ENCODE results near the gene DUSP10. TPM values are rescaled to one million over a fixed set of nuclear protein-coding genes. Genes with fewer than 3 reads are reported as not detected.

The DUSP10 gene
- total RNA-seq, 4 donors from 2014 or later = 1.6 to 7.2 (median 4.9) TPM

DNA sequence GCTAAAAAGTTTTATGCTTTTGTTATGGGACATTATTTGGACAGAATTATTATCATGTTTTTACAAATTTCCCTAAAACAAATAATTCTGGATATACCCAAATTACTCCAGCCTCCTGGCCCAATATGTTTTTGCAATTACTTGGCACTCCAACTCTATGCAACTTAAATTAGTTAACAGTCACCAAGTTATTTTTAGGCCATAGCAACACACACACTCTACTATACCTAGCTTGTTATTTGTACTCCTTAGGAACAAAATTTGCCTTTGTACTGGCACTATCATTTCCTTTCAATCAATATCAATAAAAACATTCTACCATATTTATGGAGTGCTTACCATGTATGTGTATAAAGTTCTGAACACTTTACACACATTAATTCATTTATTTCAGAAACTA lies 7.7 kb downstream of the DUSP10 start:
- Histone ChIP-seq H3K27ac (peak overlapping the region in 3 of 4 donors; percentile 29 to 61 (median 51)), H3K9me3 (no peaks in the 10 kb centered on the region), H3K4me1 (peaks cover 0 to 46% (median 5%) of the 10 kb centered on the region in 4 donors), H3K36me3 (no peaks in the 10 kb centered on the region), H3K27me3 (no peaks in the 10 kb centered on the region), H3K4me3 (no peak overlapping the region)
- in situ Hi-C loops (cut with MboI; ENCODE audit: low pct_ligation_motif_present in 1 of 4, low pct_unique_long_range_greater_than_20kb in 1 of 4, low sequenced_read_pairs in 3 of 4) = loop anchor here in 2 of 4 donors (25.0 kb wide), 3 partner anchors 847 to 922 kb away; partner anchors contain the start of gene HLX (in 1 of the 2)
- intact Hi-C loops (cut with DNase I; ENCODE audit: low total_unique reads) = no loop called here
- TF ChIP-seq POLR2A (IDR thresholded peaks at IDR 0.05) (no peak), POLR2AphosphoS5 (IDR thresholded peaks at IDR 0.05) (no peak), EP300 (IDR thresholded peaks at IDR 0.05; ENCODE audit: low read depth) (no peak)
- TF ChIP-seq, protein P1, sequence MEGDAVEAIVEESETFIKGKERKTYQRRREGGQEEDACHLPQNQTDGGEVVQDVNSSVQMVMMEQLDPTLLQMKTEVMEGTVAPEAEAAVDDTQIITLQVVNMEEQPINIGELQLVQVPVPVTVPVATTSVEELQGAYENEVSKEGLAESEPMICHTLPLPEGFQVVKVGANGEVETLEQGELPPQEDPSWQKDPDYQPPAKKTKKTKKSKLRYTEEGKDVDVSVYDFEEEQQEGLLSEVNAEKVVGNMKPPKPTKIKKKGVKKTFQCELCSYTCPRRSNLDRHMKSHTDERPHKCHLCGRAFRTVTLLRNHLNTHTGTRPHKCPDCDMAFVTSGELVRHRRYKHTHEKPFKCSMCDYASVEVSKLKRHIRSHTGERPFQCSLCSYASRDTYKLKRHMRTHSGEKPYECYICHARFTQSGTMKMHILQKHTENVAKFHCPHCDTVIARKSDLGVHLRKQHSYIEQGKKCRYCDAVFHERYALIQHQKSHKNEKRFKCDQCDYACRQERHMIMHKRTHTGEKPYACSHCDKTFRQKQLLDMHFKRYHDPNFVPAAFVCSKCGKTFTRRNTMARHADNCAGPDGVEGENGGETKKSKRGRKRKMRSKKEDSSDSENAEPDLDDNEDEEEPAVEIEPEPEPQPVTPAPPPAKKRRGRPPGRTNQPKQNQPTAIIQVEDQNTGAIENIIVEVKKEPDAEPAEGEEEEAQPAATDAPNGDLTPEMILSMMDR (IDR thresholded peaks at IDR 0.05) = no peak
- DNase-seq = no peak

DNA sequence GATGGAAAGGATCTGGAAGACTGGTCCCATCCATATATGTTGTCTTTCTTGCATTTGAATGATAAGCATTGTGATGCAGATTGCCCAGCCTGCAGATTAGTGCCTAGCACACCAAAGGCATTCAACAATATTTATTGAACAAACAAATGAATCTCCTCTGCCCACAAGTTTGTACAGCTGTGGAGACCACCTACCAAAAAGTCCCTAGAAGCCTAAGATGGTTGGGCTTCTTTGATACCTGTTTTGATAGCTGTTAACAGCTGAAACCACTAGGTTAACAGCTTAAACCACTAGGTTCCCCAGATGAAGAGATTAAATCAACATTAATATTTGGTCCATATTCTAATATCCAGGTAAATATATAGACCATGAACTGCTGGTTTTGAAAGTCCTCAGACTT lies 9.8 kb downstream of the DUSP10 start:
- in situ Hi-C loops (cut with MboI; ENCODE audit: low pct_ligation_motif_present in 1 of 4, low pct_unique_long_range_greater_than_20kb in 1 of 4, low sequenced_read_pairs in 3 of 4) (loop anchor here in 2 of 4 donors (25.0 kb wide), 3 partner anchors 845 to 920 kb away; partner anchors contain the start of gene HLX (in 1 of the 2)), intact Hi-C loops (cut with DNase I; ENCODE audit: low total_unique reads) (no loop called here)
- H3K4me1 ChIP-seq = peaks cover 3 to 39% (median 7%) of the 10 kb centered on the region in 4 donors
- H3K27ac ChIP-seq = no peak overlapping the region
- no peaks in the 10 kb centered on the region for H3K27me3 ChIP-seq
- no peaks in the 10 kb centered on the region for H3K36me3 ChIP-seq
- no peak overlapping the region for H3K4me3 ChIP-seq
- DNase-seq = no peak
- no peaks in the 10 kb centered on the region for H3K9me3 ChIP-seq
- TF ChIP-seq, protein P1 (IDR thresholded peaks at IDR 0.05) = no peak
- TF ChIP-seq POLR2AphosphoS5 (IDR thresholded peaks at IDR 0.05) (no peak), EP300 (IDR thresholded peaks at IDR 0.05; ENCODE audit: low read depth) (no peak), POLR2A (IDR thresholded peaks at IDR 0.05) (no peak)

DNA sequence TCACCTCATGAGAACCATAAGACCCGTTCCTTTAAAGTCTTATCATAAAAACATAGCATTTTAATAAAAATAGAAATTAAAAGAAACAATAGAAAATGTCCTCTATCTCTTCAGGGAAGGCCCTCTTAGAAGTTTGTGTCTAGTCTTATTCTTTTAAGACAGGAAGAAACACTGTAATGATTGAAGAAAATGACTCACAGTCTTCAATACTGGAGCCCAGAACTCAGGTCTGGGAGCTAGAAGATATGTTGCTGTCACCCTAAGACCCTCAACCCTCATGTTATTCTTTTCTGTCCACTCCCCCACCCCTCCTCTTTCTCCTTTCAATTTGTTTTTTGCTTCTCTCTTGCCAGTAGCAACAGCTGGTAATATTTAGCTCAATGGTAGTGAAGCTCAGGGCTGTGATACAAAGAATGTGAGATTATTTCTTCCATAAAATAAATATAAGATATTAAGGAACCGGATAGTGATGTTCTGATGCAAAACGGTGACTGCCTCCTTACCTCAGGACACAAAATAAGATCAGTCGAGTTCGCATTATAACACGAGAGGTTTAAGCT lies 12.0 kb downstream of the DUSP10 start:
- no peaks in the 10 kb centered on the region for H3K36me3 ChIP-seq
- TF ChIP-seq EP300 (IDR thresholded peaks at IDR 0.05; ENCODE audit: low read depth) (no peak), POLR2A (IDR thresholded peaks at IDR 0.05) (no peak), POLR2AphosphoS5 (IDR thresholded peaks at IDR 0.05) (no peak)
- TF ChIP-seq, protein P1 (IDR thresholded peaks at IDR 0.05) = no peak
- H3K4me1 ChIP-seq = peaks cover 4 to 56% (median 17%) of the 10 kb centered on the region in 4 donors
- no peak for DNase-seq
- in situ Hi-C loops (cut with MboI; ENCODE audit: low pct_ligation_motif_present in 1 of 4, low pct_unique_long_range_greater_than_20kb in 1 of 4, low sequenced_read_pairs in 3 of 4) = loop anchor here in 2 of 4 donors (25.0 kb wide), 3 partner anchors 843 to 918 kb away; partner anchors contain the start of gene HLX (in 1 of the 2)
- WGBS, 2 donors (ENCODE audit: low coverage in 1 of 2) = 73 to 79% methylated on average over 6 of the region's 6 CpGs
- intact Hi-C loops (cut with DNase I; ENCODE audit: low total_unique reads) = no loop called here
- H3K27me3 ChIP-seq = no peaks in the 10 kb centered on the region
- peak overlapping the region in 3 of 4 donors; percentile 50 to 73 (median 67) for H3K27ac ChIP-seq
- H3K9me3 ChIP-seq = no peaks in the 10 kb centered on the region
- H3K4me3 ChIP-seq = no peak overlapping the region

DNA sequence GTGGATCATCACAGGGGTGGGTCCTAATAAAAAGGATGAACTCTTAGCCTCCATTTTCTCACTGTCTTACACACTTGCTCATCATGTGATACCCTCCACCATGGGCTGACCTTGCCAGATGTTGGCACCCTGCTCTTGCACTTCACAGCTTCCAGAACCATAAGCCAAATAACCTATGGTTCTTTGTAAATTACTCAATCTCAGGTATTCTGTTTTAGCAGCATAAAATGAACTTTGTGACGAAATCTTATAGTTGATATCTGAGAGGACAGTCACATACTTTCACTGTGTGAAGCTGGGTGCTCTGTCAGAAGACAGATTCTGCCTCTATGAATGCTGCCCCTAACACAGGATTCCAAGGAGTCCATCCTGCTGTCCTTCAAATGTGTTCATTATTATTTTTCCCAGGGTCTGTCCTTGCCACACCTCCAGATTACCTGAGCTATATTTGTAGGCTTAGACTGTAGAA lies 13.8 kb downstream of the DUSP10 start:
- WGBS, 2 donors (ENCODE audit: low coverage in 1 of 2) = 87 to 100% methylated on average over 1 of the region's 1 CpG
- TF ChIP-seq POLR2AphosphoS5 (IDR thresholded peaks at IDR 0.05) (no peak), POLR2A (IDR thresholded peaks at IDR 0.05) (no peak), EP300 (IDR thresholded peaks at IDR 0.05; ENCODE audit: low read depth) (no peak)
- TF ChIP-seq, protein P1 (IDR thresholded peaks at IDR 0.05) = no peak
- H3K4me1 ChIP-seq = peaks cover 4 to 47% (median 21%) of the 10 kb centered on the region in 4 donors

More for the DNA sequence above, 13.8 kb downstream of the DUSP10 start:
- no peaks in the 10 kb centered on the region for H3K27me3 ChIP-seq
- H3K9me3 ChIP-seq = no peaks in the 10 kb centered on the region
- no peak for DNase-seq
- intact Hi-C loops (cut with DNase I; ENCODE audit: low total_unique reads) (no loop called here), in situ Hi-C loops (cut with MboI; ENCODE audit: low pct_ligation_motif_present in 1 of 4, low pct_unique_long_range_greater_than_20kb in 1 of 4, low sequenced_read_pairs in 3 of 4) (loop anchor here in 2 of 4 donors (25.0 kb wide), 3 partner anchors 841 to 916 kb away; partner anchors contain the start of gene HLX (in 1 of the 2))
- H3K27ac ChIP-seq = peak overlapping the region; percentile 50 to 73 (median 64)
- H3K36me3 ChIP-seq = no peaks in the 10 kb centered on the region
- no peak overlapping the region for H3K4me3 ChIP-seq
